ENCODE results near the gene NAV3.

- TF ChIP-seq CTCF (IDR thresholded peaks at IDR 0.05) (no peak), POLR2AphosphoS5 (IDR thresholded peaks at IDR 0.05; ENCODE audit: low read depth, low read length) (no peak), REST (IDR thresholded peaks at IDR 0.05; ENCODE audit: insufficient read depth in 1 of 2, low read depth in 2 of 2, low read length in 1 of 2) (no peak), SIN3A (IDR thresholded peaks at IDR 0.05; ENCODE audit: borderline replicate concordance, insufficient read depth, low read depth, low read length) (no peak)
Measured at GRCh38 chr12:78236264-78236663, 405.6 kb downstream of the NAV3 start.
